ENCODE measurements around the gene TALDO1.

DNA sequence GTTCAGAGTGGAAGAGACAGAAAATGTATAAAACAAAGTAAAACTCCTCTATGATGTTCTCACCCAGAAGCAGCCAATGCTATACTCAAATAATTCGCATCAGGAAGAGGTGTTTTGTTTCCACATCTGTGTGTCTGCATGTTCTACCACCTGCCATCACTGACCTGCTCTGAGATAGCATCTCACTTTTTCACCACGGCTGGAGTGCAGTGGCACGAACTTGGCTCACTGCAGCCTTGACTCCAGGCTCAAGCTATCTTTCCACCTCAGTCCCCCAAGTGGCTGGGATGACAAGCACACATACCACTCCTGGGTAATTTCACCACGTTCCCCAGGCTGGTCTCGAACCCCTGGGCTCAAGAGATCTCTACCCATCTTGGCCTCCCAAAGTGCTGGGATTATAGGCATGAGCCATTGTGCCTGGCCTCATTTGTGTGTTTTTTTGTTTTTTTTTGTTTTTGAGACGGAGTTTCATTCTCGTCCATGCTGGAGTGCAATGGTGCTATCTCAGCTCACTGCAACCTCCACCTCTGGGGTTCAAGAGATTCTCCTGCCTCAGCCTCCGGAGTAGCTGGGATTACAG is 14.4 kb downstream of the TALDO1 start:
- TF ChIP-seq, protein P1, sequence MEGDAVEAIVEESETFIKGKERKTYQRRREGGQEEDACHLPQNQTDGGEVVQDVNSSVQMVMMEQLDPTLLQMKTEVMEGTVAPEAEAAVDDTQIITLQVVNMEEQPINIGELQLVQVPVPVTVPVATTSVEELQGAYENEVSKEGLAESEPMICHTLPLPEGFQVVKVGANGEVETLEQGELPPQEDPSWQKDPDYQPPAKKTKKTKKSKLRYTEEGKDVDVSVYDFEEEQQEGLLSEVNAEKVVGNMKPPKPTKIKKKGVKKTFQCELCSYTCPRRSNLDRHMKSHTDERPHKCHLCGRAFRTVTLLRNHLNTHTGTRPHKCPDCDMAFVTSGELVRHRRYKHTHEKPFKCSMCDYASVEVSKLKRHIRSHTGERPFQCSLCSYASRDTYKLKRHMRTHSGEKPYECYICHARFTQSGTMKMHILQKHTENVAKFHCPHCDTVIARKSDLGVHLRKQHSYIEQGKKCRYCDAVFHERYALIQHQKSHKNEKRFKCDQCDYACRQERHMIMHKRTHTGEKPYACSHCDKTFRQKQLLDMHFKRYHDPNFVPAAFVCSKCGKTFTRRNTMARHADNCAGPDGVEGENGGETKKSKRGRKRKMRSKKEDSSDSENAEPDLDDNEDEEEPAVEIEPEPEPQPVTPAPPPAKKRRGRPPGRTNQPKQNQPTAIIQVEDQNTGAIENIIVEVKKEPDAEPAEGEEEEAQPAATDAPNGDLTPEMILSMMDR (IDR thresholded peaks at IDR 0.05; ENCODE audit: extremely low read depth in 1 of 2, insufficient read depth in 1 of 2, low read depth in 1 of 2, low read length in 2 of 2): no peak
- TF ChIP-seq MAX (IDR thresholded peaks at IDR 0.05; ENCODE audit: insufficient read depth, insufficient read length) (no peak), MYC (IDR thresholded peaks at IDR 0.05; ENCODE audit: low read depth, low read length) (no peak), POLR2AphosphoS5 (IDR thresholded peaks at IDR 0.05; ENCODE audit: insufficient read depth, low read depth, low read length) (no peak), GATA2 (IDR thresholded peaks at IDR 0.05; ENCODE audit: insufficient read depth, insufficient read length, low read depth, low read length) (no peak), POLR2A (IDR thresholded peaks at IDR 0.05; ENCODE audit: low read depth, low read length) (peak; percentile 26), EZH2 (IDR thresholded peaks at IDR 0.05; ENCODE audit: borderline replicate concordance, low read depth, low read length, severe bottlenecking) (no peak)

All from endothelial cell of umbilical vein (primary cell).